GM12878 (cell line): ENCODE results near the gene SUMF1. TPM values are rescaled to one million over a fixed set of nuclear protein-coding genes. Genes with fewer than 3 reads are reported as not detected.
A peak's percentile ranks its signal among the peaks of the same experiment; 100 is the strongest.

Experiments used
- CBFB ChIP-seq: IDR thresholded peaks from 2 replicates; pipeline ENCODE4 v1.6.1; 2016; ENCODE audit warnings: antibody characterized with exemption, low read depth
- CHD4 ChIP-seq: fragments of 200-600 bp; sonication (generic); IDR thresholded peaks from 2 replicates; pipeline ENCODE4 v1.6.1; 2016; ENCODE audit warnings: mild to moderate bottlenecking
- CREB1 ChIP-seq: IDR thresholded peaks from 2 replicates; pipeline ENCODE4 v1.6.1; 2012; ENCODE audit warnings: low read depth, mild to moderate bottlenecking, inconsistent platforms
- EED ChIP-seq: sonication (generic); IDR thresholded peaks from 2 replicates; pipeline ENCODE4 v1.6.1; 2016; ENCODE audit warnings: antibody characterized with exemption, low read depth
- FOS ChIP-seq: IDR thresholded peaks from 3 replicates; pipeline ENCODE4 v1.6.1; 2011; ENCODE audit warnings: borderline replicate concordance; ENCODE audit not compliant: insufficient read length; ENCODE audit errors: extremely low read depth
- FOXK2 ChIP-seq: fragments of 450-650 bp; IDR thresholded peaks from 2 replicates; pipeline ENCODE4 v1.6.1; 2017; ENCODE audit warnings: mild to moderate bottlenecking, moderate library complexity
- HCFC1 ChIP-seq: fragments of 150-350 bp; IDR thresholded peaks from 2 replicates; pipeline ENCODE4 v1.6.1; 2014; ENCODE audit warnings: low read length
- HSF1 ChIP-seq: fragments of 150-350 bp; IDR thresholded peaks from 2 replicates; pipeline ENCODE4 v1.6.1; 2014; ENCODE audit warnings: mild to moderate bottlenecking, low read depth, low read length
- IKZF1 ChIP-seq: fragments of 450-650 bp; conservative IDR thresholded peaks from 2 replicates; pipeline ENCODE4 v1.6.1; 2017; ENCODE audit warnings: antibody characterized with exemption, mild to moderate bottlenecking
- MYB ChIP-seq: fragments of 150-350 bp; IDR thresholded peaks from 2 replicates; pipeline ENCODE4 v1.6.1; 2014; ENCODE audit warnings: mild to moderate bottlenecking, low read depth, low read length, borderline replicate concordance
- MYC ChIP-seq: IDR thresholded peaks from 2 replicates; pipeline ENCODE4 v1.6.1; 2011; ENCODE audit warnings: mild to moderate bottlenecking, low read length, moderate library complexity, inconsistent platforms; ENCODE audit not compliant: insufficient read depth, insufficient replicate concordance, insufficient read length, severe bottlenecking
- NFXL1 ChIP-seq: fragments of 450-650 bp; IDR thresholded peaks from 2 replicates; pipeline ENCODE4 v1.6.1; 2017; ENCODE audit warnings: antibody characterized with exemption, mild to moderate bottlenecking, borderline replicate concordance
- NRF1 ChIP-seq: conservative IDR thresholded peaks from 2 replicates; pipeline ENCODE4 v1.6.1; 2011; ENCODE audit warnings: mild to moderate bottlenecking, low read depth, low read length, improper control_type of control experiment
- PBX3 ChIP-seq: IDR thresholded peaks from 2 replicates; pipeline ENCODE4 v1.6.1; 2011; ENCODE audit warnings: mild to moderate bottlenecking, low read depth, low read length, moderate library complexity; ENCODE audit not compliant: insufficient replicate concordance
- POU2F2 ChIP-seq: IDR thresholded peaks from 3 replicates; pipeline ENCODE4 v1.6.1; 2011; ENCODE audit warnings: low read depth, mild to moderate bottlenecking, low read length, borderline replicate concordance
- PRDM15 ChIP-seq: fragments of 450-650 bp; formaldehyde crosslinking; IDR thresholded peaks from 2 replicates; pipeline ENCODE4 v1.4.0; 2020; ENCODE audit warnings: mild to moderate bottlenecking, moderate library complexity
- SIX5 ChIP-seq: IDR thresholded peaks from 2 replicates; pipeline ENCODE4 v1.6.1; 2011; ENCODE audit warnings: mild to moderate bottlenecking, low read depth, low read length, moderate library complexity; ENCODE audit not compliant: severe bottlenecking
- SRF ChIP-seq, 2 experiments: IDR thresholded peaks; 2 replicates each; pipeline ENCODE4 v1.6.1; 2011; ENCODE audit warnings: low read depth in 2 of 2, low read length in 2 of 2, mild to moderate bottlenecking in 1 of 2, moderate library complexity in 1 of 2
- TARDBP ChIP-seq: IDR thresholded peaks from 2 replicates; pipeline ENCODE4 v1.6.1; 2016; ENCODE audit warnings: borderline replicate concordance
- TBL1XR1 ChIP-seq: IDR thresholded peaks from 2 replicates; pipeline ENCODE4 v1.6.1; 2012; ENCODE audit warnings: low read depth, low read length, improper control_type of control experiment
- YBX1 ChIP-seq: fragments of 450-650 bp; IDR thresholded peaks from 2 replicates; pipeline ENCODE4 v1.6.1; 2016; ENCODE audit warnings: antibody characterized with exemption
- ZNF384 ChIP-seq: IDR thresholded peaks from 2 replicates; pipeline ENCODE4 v1.6.1; 2012; ENCODE audit warnings: low read depth, mild to moderate bottlenecking, low read length, improper control_type of control experiment, borderline replicate concordance
- polyA plus RNA-seq, 11 experiments: library from polyadenylated mRNA; depleted of rRNA in 4 of 11; unstranded in 6 of 11; stranded (reverse) in 5 of 11; fragments of >200 nt; fragmentation: Nextera tagmentation in 4 of 11; fragmentation: Illumina TruSeq in 1 of 11; extraction: Ambion mirVana in 4 of 11; extraction: Trizol in 1 of 11; gene quantifications; 1 replicate in 1 of 11; 2 replicates in 10 of 11; pipeline versions ENCODE4 v1.2.1 to v1.2.3, GENCODE V29; 2011 to 2016; ENCODE audit warnings: inconsistent platforms in 2 of 11, missing spikeins in 2 of 11, low read depth in 1 of 11
- total RNA-seq, 4 experiments: library from RNA; depleted of rRNA in 3 of 4; stranded (reverse); fragments of >200 nt in 3 of 4; fragmentation: Illumina TruSeq in 1 of 4; extraction: Trizol in 1 of 4; gene quantifications; 2 replicates each; pipeline versions ENCODE4 v1.2.1 to v1.2.3, GENCODE V29; 2013 to 2021

Gene SUMF1
- total and polyA plus RNA-seq, 10 of the 15 experiments (the other 5 are each of a cell fraction or from before 2014, with no cell fraction given) = 3.2 to 14.3 (median 8.5) TPM

- TF ChIP-seq PRDM15 (CRISPR knock-in tag) (no peak), NRF1 (no peak), POU2F2 (no peak), TARDBP (no peak), IKZF1 (no peak), FOS (peak; percentile 15), NFXL1 (no peak), FOXK2 (no peak), MYB (no peak), PBX3 (no peak), CHD4 (no peak), ZNF384 (no peak), CREB1 (no peak), MYC (no peak), YBX1 (no peak), EED (peak; percentile 28; the same call in 1 of the 2 replicates), TBL1XR1 (no peak), CBFB (no peak), SRF (IDR thresholded peaks at IDR 0.05; ENCODE audit: low read depth in 2 of 2, low read length in 2 of 2) (no peak), HSF1 (no peak), HCFC1 (no peak), SIX5 (no peak)
These were observed 7.8 kb upstream of the SUMF1 start (continued) for GRCh38 chr3:4474683-4475490.
